ENCODE measurements around the gene ITSN2.

- no peak for TF ChIP-seq POLR2A (IDR thresholded peaks at IDR 0.05; ENCODE audit: low read depth, low read length)
- TF ChIP-seq POLR2AphosphoS5 (IDR thresholded peaks at IDR 0.05; ENCODE audit: low read depth, low read length), result no peak
Observed at GRCh38 chr2:24350826-24351626, 9.3 kb downstream of the ITSN2 start.

All from GM12892 (cell line).